ENCODE results near the gene ZNRF1. TPM values are rescaled to one million over a fixed set of nuclear protein-coding genes. Genes with fewer than 3 reads are reported as not detected.

ZNRF1 gene
- total RNA-seq, 4 donors from 2014 or later, result 28.5 to 58.4 (median 40.4) TPM

DNA sequence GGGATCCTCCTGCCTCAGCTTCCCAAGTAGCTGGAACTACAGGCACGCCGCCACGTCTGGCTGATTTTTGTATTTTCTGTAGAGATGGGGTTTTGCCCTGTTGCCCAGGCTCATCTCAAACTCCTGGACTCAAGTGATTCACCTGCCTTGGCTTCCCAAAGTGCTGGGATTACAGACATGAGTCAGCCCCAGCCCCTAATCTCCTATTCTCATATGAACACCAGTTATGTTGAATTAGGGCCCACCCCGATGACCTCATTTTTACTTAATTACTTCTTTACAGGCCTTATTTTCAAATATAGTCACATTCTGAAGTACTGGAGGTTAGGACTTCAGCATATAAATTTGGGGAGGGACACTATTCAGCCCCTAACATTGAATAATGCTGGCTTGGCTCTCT, 49.2 kb downstream of the ZNRF1 start:
- DNase-seq, result no peak
- Histone ChIP-seq H3K4me1 (peaks cover 17 to 45% (median 21%) of the 10 kb centered on the region in 4 donors), H3K27me3 (no peaks in the 10 kb centered on the region), H3K4me3 (no peak overlapping the region), H3K27ac (peak overlapping the region in 1 of 4 donors; percentile 0), H3K36me3 (no peaks in the 10 kb centered on the region), H3K9me3 (no peaks in the 10 kb centered on the region)
- no peak for TF ChIP-seq POLR2A (IDR thresholded peaks at IDR 0.05)
- no peak for TF ChIP-seq EP300 (IDR thresholded peaks at IDR 0.05; ENCODE audit: low read depth)
- TF ChIP-seq POLR2AphosphoS5 (IDR thresholded peaks at IDR 0.05), result no peak
- no peak for TF ChIP-seq CTCF (IDR thresholded peaks at IDR 0.05)
- 86 to 95% methylated on average over 1 to 4 of the region's 4 CpGs for WGBS, 2 donors (ENCODE audit: low coverage in 1 of 2)
- intact Hi-C loops (cut with DNase I; ENCODE audit: low total_unique reads) (no loop called here), in situ Hi-C loops (cut with MboI; ENCODE audit: low pct_ligation_motif_present in 1 of 4, low pct_unique_long_range_greater_than_20kb in 1 of 4, low sequenced_read_pairs in 3 of 4) (no loop called here)

DNA sequence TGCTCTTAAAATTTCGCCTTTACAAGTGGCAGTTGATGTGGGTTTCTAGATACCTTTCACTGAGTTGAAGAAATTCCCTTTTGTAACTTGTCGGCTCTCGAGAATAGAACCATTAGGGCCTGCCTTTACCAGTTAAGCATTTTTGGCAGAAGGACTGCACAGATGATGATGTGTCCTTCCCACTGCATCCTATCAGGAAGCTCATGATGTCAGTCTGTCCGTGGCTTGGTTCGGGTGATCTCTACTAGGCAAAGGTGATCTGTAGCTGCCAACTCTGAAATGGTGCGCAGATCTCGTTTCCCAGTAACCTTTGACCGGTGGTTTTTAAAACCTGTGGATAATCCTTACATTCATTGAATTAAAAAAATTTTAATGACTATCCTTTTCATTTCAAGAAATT, 49.7 kb downstream of the ZNRF1 start:
- H3K36me3 ChIP-seq, result no peaks in the 10 kb centered on the region
- TF ChIP-seq EP300 (IDR thresholded peaks at IDR 0.05; ENCODE audit: low read depth) (no peak), POLR2A (IDR thresholded peaks at IDR 0.05) (no peak), CTCF (IDR thresholded peaks at IDR 0.05) (no peak), POLR2AphosphoS5 (IDR thresholded peaks at IDR 0.05) (no peak)
- whole genome bisulfite sequencing, 2 donors (ENCODE audit: low coverage in 1 of 2), result 86 to 89% methylated on average over 4 to 8 of the region's 8 CpGs
- H3K27ac ChIP-seq, result no peak overlapping the region
- DNase-seq, result no peak
- H3K27me3 ChIP-seq, result no peaks in the 10 kb centered on the region
- intact Hi-C loops (cut with DNase I; ENCODE audit: low total_unique reads) (no loop called here), in situ Hi-C loops (cut with MboI; ENCODE audit: low pct_ligation_motif_present in 1 of 4, low pct_unique_long_range_greater_than_20kb in 1 of 4, low sequenced_read_pairs in 3 of 4) (no loop called here)
- no peak overlapping the region for H3K4me3 ChIP-seq
- H3K4me1 ChIP-seq, result peaks cover 18 to 45% (median 22%) of the 10 kb centered on the region in 4 donors
- H3K9me3 ChIP-seq, result no peaks in the 10 kb centered on the region

DNA sequence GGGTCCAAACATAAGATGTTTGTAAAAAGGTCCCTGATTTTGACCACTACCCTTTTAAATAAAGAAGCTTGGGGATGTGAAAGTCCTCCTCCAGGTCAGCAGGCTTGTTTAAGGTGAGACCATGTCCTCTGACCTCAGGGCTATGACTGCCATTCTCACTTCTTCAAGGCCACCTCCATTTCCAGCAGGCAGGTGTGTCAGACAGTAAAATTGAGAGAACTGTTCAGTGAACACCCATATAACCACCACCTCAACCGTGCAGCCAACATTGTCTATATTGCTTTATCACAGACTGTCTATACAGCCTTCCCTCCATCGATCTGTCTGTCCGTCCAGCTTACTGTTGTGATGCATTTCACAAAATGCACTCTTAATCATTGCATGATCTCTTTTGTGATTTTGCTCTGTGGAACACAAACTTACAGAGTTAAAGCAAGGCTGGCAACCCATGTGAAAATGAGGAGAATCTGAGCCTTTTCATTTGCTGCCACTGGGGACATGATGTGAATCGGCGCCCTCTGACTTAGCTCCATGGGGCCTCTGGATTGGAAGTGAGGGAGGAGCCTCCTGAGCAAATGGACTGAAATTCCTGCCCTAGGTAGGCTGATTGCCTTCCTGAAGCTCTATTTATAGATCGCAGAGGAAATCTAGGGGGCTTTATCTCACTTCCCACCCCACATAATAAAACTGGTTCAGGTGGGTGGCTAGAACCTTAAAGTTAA, 53.8 kb downstream of the ZNRF1 start:
- no peak overlapping the region for H3K4me3 ChIP-seq
- intact Hi-C loops (cut with DNase I; ENCODE audit: low total_unique reads), result no loop called here
- H3K27ac ChIP-seq, result peak overlapping the region in 3 of 4 donors; percentile 60 to 85 (median 80)
- TF ChIP-seq CTCF (IDR thresholded peaks at IDR 0.05) (no peak), POLR2A (IDR thresholded peaks at IDR 0.05) (no peak), POLR2AphosphoS5 (IDR thresholded peaks at IDR 0.05) (no peak)
- no peaks in the 10 kb centered on the region for H3K36me3 ChIP-seq
- no peak for DNase-seq
- no peaks in the 10 kb centered on the region for H3K9me3 ChIP-seq
- H3K4me1 ChIP-seq, result peaks cover 18 to 46% (median 25%) of the 10 kb centered on the region in 4 donors
- in situ Hi-C loops (cut with MboI; ENCODE audit: low pct_ligation_motif_present in 1 of 4, low pct_unique_long_range_greater_than_20kb in 1 of 4, low sequenced_read_pairs in 3 of 4), result no loop called here
- 83 to 85% methylated on average over 4 to 6 of the region's 6 CpGs for WGBS, 2 donors (ENCODE audit: low coverage in 1 of 2)
- H3K27me3 ChIP-seq, result no peaks in the 10 kb centered on the region

DNA sequence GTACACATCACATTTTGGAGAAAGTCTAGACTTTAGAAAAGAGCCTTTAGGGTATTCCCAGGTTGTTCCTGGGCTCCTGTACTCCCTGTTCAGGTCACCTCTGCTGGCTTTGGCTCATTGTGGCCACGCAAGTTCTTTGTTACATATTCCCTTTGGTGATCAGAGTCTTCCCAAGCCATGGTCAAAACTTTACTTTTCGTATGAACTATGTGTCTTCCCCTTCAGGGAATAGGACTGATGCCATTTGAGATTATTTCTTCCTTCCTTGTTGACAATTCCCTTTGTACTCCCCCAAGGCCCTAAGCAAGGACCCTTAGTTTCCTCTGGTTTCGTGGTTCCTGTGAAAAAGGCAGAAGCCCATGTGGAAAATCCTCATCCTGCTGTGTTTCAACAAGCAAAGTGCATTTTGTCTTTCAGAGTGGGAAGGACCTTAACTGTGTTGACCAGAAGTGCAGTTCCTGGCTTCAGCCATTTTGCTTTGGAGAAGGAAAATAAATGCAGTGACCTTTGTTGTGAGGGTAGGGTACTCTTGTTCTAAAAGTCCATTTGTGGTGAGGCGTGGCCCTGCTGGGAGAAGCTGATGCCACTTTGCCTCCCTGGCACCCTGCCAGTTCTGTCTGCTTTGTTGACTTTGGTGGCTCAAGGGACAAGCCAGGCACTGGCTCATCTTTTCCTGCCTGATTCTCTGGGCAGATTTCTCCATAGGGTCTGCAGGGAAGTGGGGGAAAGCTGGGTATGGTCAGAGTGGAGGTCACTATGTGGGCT, 55.1 kb downstream of the ZNRF1 start:
- H3K4me1 ChIP-seq, result peaks cover 18 to 50% (median 26%) of the 10 kb centered on the region in 4 donors
- no peaks in the 10 kb centered on the region for H3K9me3 ChIP-seq
- no peak for TF ChIP-seq CTCF (IDR thresholded peaks at IDR 0.05)
- peak in 2 of 3 donors; percentile 71 to 76 for TF ChIP-seq POLR2AphosphoS5 (IDR thresholded peaks at IDR 0.05)
- DNase-seq, result peak; percentile 94
- in situ Hi-C loops (cut with MboI; ENCODE audit: low pct_ligation_motif_present in 1 of 4, low pct_unique_long_range_greater_than_20kb in 1 of 4, low sequenced_read_pairs in 3 of 4), result no loop called here
- H3K4me3 ChIP-seq, result no peak overlapping the region
- no peaks in the 10 kb centered on the region for H3K27me3 ChIP-seq
- intact Hi-C loops (cut with DNase I; ENCODE audit: low total_unique reads), result no loop called here
- peak overlapping the region; percentile 60 to 85 (median 70) for H3K27ac ChIP-seq
- H3K36me3 ChIP-seq, result no peaks in the 10 kb centered on the region
- WGBS, 2 donors (ENCODE audit: low coverage in 1 of 2), result 59 to 67% methylated on average over 1 to 4 of the region's 4 CpGs
